Astrocyte (in vitro differentiated cells and primary cell): ENCODE measurements around the gene DBI. TPM values are rescaled to one million over a fixed set of nuclear protein-coding genes. Genes with fewer than 3 reads are reported as not detected.

Experiments
- DNase-seq: peaks from one replicate; pipeline ENCODE4 v3.0.0-alpha.2; 2010; ENCODE audit warnings: low read depth
- FAIRE-seq: peaks from 2 replicates; lab custom pipeline; 2011; peaks lifted over from hg19 to GRCh38; lab: Jason Lieb, UNC
- H2AFZ ChIP-seq: 2 replicates; pipeline ENCODE4 v1.6.0; 2012; ENCODE audit warnings: low read depth, low read length, inconsistent platforms
- H3K27ac ChIP-seq: 2 replicates; pipeline ENCODE4 v1.5.1; 2011; ENCODE audit warnings: low read depth, low read length, inconsistent platforms
- H3K27me3 ChIP-seq: 2 replicates; pipeline ENCODE4 v1.6.0; 2011; ENCODE audit warnings: low read length, inconsistent platforms; ENCODE audit not compliant: insufficient read depth
- H3K36me3 ChIP-seq: 2 replicates; pipeline ENCODE4 v1.5.1; 2011; ENCODE audit warnings: low read length, inconsistent platforms; ENCODE audit not compliant: insufficient read depth
- H3K4me1 ChIP-seq: 2 replicates; pipeline ENCODE4 v1.5.1; 2011; ENCODE audit warnings: low read length, inconsistent platforms; ENCODE audit not compliant: insufficient read depth
- H3K4me2 ChIP-seq: 2 replicates; pipeline ENCODE4 v1.6.0; 2012; ENCODE audit warnings: low read length, inconsistent platforms
- H3K4me3 ChIP-seq: 2 replicates; pipeline ENCODE4 v1.5.1; 2011; ENCODE audit warnings: low read depth, mild to moderate bottlenecking, low read length, inconsistent platforms; ENCODE audit not compliant: insufficient read depth
- H3K79me2 ChIP-seq: 2 replicates; pipeline ENCODE4 v1.6.0; 2012; ENCODE audit warnings: mild to moderate bottlenecking, low read length, inconsistent platforms; ENCODE audit not compliant: insufficient read depth
- H3K9ac ChIP-seq: 2 replicates; pipeline ENCODE4 v1.6.0; 2012; ENCODE audit warnings: mild to moderate bottlenecking, low read length, inconsistent platforms
- H3K9me3 ChIP-seq: 2 replicates; pipeline ENCODE4 v1.5.1; 2012; ENCODE audit warnings: low read depth, mild to moderate bottlenecking, low read length, inconsistent platforms; ENCODE audit not compliant: insufficient read depth
- H4K20me1 ChIP-seq: 2 replicates; pipeline ENCODE4 v1.6.0; 2012; ENCODE audit warnings: low read length, inconsistent platforms; ENCODE audit not compliant: insufficient read depth
- H3K27ac Mint-ChIP-seq: one replicate; pipeline ENCODE4 v1.8.0; 2021; ENCODE audit warnings: mild to moderate bottlenecking, mixed read lengths; ENCODE audit not compliant: unreplicated experiment
- H3K27me3 Mint-ChIP-seq: one replicate; pipeline ENCODE4 v1.8.0; 2021; ENCODE audit warnings: low read depth, mixed read lengths; ENCODE audit not compliant: unreplicated experiment
- H3K36me3 Mint-ChIP-seq: one replicate; pipeline ENCODE4 v1.8.0; 2021; ENCODE audit warnings: low read depth, mixed read lengths; ENCODE audit not compliant: unreplicated experiment
- H3K4me1 Mint-ChIP-seq: one replicate; pipeline ENCODE4 v1.8.0; 2021; ENCODE audit warnings: low read depth, mixed read lengths; ENCODE audit not compliant: unreplicated experiment
- H3K4me3 Mint-ChIP-seq: one replicate; pipeline ENCODE4 v1.8.0; 2021; ENCODE audit warnings: mild to moderate bottlenecking, moderate library complexity, mixed read lengths; ENCODE audit not compliant: unreplicated experiment
- H3K9me3 Mint-ChIP-seq: one replicate; pipeline ENCODE4 v1.8.0; 2021; ENCODE audit warnings: mild to moderate bottlenecking, mixed read lengths; ENCODE audit not compliant: unreplicated experiment
- CTCF ChIP-seq: IDR thresholded peaks from 2 replicates; pipeline ENCODE4 v1.5.1; 2011; ENCODE audit warnings: low read depth, mild to moderate bottlenecking, inconsistent platforms, low read length, moderate library complexity; ENCODE audit not compliant: insufficient read depth
- EZH2 ChIP-seq: IDR thresholded peaks from 2 replicates; pipeline ENCODE4 v1.6.1; 2012; ENCODE audit warnings: mild to moderate bottlenecking, low read length, inconsistent platforms; ENCODE audit not compliant: insufficient read depth
- total RNA-seq: library from RNA; stranded (reverse); gene quantifications from 2 replicates; pipeline ENCODE4 v1.2.1, GENCODE V29; 2021

DBI gene
- total RNA-seq, 1 donor from 2014 or later = 126 TPM

- Mint-ChIP-seq H3K27ac (no peak overlapping the region), H3K36me3 (no peaks in the 10 kb centered on the region), H3K4me3 (no peak overlapping the region), H3K4me1 (peaks cover 3% of the 10 kb centered on the region), H3K27me3 (no peaks in the 10 kb centered on the region), H3K9me3 (no peaks in the 10 kb centered on the region)
- TF ChIP-seq EZH2 = no peak
- TF ChIP-seq CTCF = no peak
- Histone ChIP-seq H3K79me2 (no peaks in the 10 kb centered on the region), H3K36me3 (peaks cover 2% of the 10 kb centered on the region), H3K4me3 (no peak overlapping the region), H3K4me2 (no peak overlapping the region), H3K4me1 (no peaks in the 10 kb centered on the region), H3K27ac (no peak overlapping the region), H3K27me3 (no peaks in the 10 kb centered on the region), H3K9me3 (no peaks in the 10 kb centered on the region), H4K20me1 (no peaks in the 10 kb centered on the region), H3K9ac (no peak overlapping the region), H2AFZ (no peak overlapping the region)
- DNase-seq = no peak
- FAIRE-seq = no peak
Measured at GRCh38 chr2:119339562-119339923, 27.2 kb upstream of the DBI start.

GRCh38 chr2:119341684-119342083, 25.1 kb upstream of the DBI start:
- Histone ChIP-seq H2AFZ (no peak overlapping the region), H3K4me3 (no peak overlapping the region), H3K4me2 (no peak overlapping the region), H3K9me3 (no peaks in the 10 kb centered on the region), H3K4me1 (no peaks in the 10 kb centered on the region), H3K27me3 (no peaks in the 10 kb centered on the region), H4K20me1 (no peaks in the 10 kb centered on the region), H3K9ac (no peak overlapping the region), H3K79me2 (no peaks in the 10 kb centered on the region), H3K36me3 (peaks cover 2% of the 10 kb centered on the region), H3K27ac (no peak overlapping the region)
- DNase-seq (no peak), FAIRE-seq (no peak)
- H3K4me3 Mint-ChIP-seq = no peak overlapping the region
- no peaks in the 10 kb centered on the region for H3K36me3 Mint-ChIP-seq
- H3K27me3 Mint-ChIP-seq = no peaks in the 10 kb centered on the region
- no peaks in the 10 kb centered on the region for H3K9me3 Mint-ChIP-seq
- no peak for TF ChIP-seq CTCF
- no peak for TF ChIP-seq EZH2
- no peak overlapping the region for H3K27ac Mint-ChIP-seq
- peaks cover 3% of the 10 kb centered on the region for H3K4me1 Mint-ChIP-seq

- H3K36me3 ChIP-seq = no peaks in the 10 kb centered on the region
- H2AFZ ChIP-seq = no peak overlapping the region
- H3K9me3 ChIP-seq = no peaks in the 10 kb centered on the region
- H3K4me3 ChIP-seq = no peak overlapping the region
- H3K4me2 ChIP-seq = no peak overlapping the region
- no peaks in the 10 kb centered on the region for H3K4me1 Mint-ChIP-seq
- FAIRE-seq (no peak), DNase-seq (no peak)
- peaks cover 7% of the 10 kb centered on the region for H4K20me1 ChIP-seq
- TF ChIP-seq EZH2 = no peak
- TF ChIP-seq CTCF = no peak
- peak overlapping the region; percentile 23 for H3K4me3 Mint-ChIP-seq
- no peaks in the 10 kb centered on the region for H3K79me2 ChIP-seq
- H3K27ac ChIP-seq = no peak overlapping the region
- H3K4me1 ChIP-seq = no peaks in the 10 kb centered on the region
- no peaks in the 10 kb centered on the region for H3K36me3 Mint-ChIP-seq
- no peak overlapping the region for H3K27ac Mint-ChIP-seq
- H3K9ac ChIP-seq = no peak overlapping the region
- no peaks in the 10 kb centered on the region for H3K27me3 Mint-ChIP-seq
- H3K27me3 ChIP-seq = no peaks in the 10 kb centered on the region
- no peaks in the 10 kb centered on the region for H3K9me3 Mint-ChIP-seq
Measured at GRCh38 chr2:119349289-119349688, 17.5 kb upstream of the DBI start.
